Measurements from ENCODE around the gene CWF19L1. TPM values are rescaled to one million over a fixed set of nuclear protein-coding genes. Genes with fewer than 3 reads are reported as not detected.

Gene CWF19L1
- total RNA-seq, 1 experiment from 2014 or later = 17.9 TPM

DNA sequence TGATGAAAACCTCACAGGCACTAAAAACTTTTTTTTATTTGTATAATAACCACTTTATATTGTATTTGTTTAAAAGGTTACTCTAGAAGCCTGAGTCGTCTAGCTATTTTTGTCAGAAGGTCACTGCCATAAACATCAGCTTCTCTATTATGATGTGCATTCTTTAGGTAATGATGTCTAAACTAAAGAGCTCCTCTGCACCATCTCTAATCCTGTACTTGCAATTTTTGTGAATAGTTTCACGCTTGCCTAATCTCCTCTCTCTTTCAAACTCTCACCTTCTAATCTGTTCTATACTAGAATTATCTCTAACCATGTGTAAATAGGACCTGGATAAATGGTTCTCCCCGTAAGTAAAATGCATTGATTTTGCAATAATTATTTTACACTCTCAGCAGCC is 27.6 kb downstream of the CWF19L1 start:
- no peak for DNase-seq
- ChIA-PET CTCF (no interaction called here), POLR2A (ENCODE audit: unreplicated experiment) (interaction anchor here (0.7 kb wide), 1 partner anchor 76 kb away, joined by 3 read pairs; no protein-coding TSS in a partner anchor)
- Histone ChIP-seq H3K4me3 (no peak overlapping the region), H2AFZ (no peak overlapping the region), H3F3A (ENCODE audit: insufficient read depth, low read depth) (no peaks in the 10 kb centered on the region), H3K4me2 (no peak overlapping the region), H3K4me1 (replicated peaks; ENCODE audit: insufficient read depth) (no peaks in the 10 kb centered on the region), H3K9me2 (ENCODE audit: insufficient read depth) (no peaks in the 10 kb centered on the region), H3K27me3 (ENCODE audit: insufficient read depth, low read depth) (no peaks in the 10 kb centered on the region), H3K36me3 (ENCODE audit: low read depth) (peaks cover 4% of the 10 kb centered on the region; the same call in 1 of the 2 replicates), H3K79me2 (ENCODE audit: low read depth) (no peaks in the 10 kb centered on the region), H3K27ac (no peak overlapping the region), H4K20me1 (ENCODE audit: insufficient read depth) (no peaks in the 10 kb centered on the region), H3K9me3 (ENCODE audit: insufficient read depth, low read depth) (no peaks in the 10 kb centered on the region)
- TF ChIP-seq EZH2 (IDR thresholded peaks at IDR 0.05; ENCODE audit: low read depth) = no peak
- TF ChIP-seq, protein P1, sequence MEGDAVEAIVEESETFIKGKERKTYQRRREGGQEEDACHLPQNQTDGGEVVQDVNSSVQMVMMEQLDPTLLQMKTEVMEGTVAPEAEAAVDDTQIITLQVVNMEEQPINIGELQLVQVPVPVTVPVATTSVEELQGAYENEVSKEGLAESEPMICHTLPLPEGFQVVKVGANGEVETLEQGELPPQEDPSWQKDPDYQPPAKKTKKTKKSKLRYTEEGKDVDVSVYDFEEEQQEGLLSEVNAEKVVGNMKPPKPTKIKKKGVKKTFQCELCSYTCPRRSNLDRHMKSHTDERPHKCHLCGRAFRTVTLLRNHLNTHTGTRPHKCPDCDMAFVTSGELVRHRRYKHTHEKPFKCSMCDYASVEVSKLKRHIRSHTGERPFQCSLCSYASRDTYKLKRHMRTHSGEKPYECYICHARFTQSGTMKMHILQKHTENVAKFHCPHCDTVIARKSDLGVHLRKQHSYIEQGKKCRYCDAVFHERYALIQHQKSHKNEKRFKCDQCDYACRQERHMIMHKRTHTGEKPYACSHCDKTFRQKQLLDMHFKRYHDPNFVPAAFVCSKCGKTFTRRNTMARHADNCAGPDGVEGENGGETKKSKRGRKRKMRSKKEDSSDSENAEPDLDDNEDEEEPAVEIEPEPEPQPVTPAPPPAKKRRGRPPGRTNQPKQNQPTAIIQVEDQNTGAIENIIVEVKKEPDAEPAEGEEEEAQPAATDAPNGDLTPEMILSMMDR (conservative IDR thresholded peaks at IDR 0.05) = no peak
- no TSS peak for BruUV-seq (replicated peaks)
- intact Hi-C loops (cut with micrococcal nuclease; ENCODE audit: unreplicated experiment) = no loop called here

DNA sequence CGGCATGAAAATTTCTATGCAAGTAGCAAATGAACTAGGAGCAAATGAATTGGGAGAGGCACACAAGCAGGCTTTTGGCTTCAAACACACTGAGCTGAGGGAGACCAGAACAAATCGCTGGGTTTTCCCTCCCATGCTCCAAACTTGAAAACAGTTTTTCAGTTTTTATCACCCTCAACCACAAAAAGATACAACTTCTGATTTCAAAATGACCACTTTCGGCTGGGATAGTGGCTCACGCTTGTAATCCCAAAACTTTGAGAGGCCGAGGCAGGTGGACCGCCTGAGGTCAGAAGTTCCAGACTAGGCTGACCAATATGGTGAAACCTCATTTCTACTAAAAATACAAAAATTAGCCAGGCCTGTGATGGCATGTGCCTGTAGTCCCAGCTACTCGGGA is 29.0 kb downstream of the CWF19L1 start:
- no peaks in the 10 kb centered on the region for H3K79me2 ChIP-seq (ENCODE audit: low read depth)
- H3K9me2 ChIP-seq (ENCODE audit: insufficient read depth) = no peaks in the 10 kb centered on the region
- H3K4me2 ChIP-seq = no peak overlapping the region
- H2AFZ ChIP-seq = no peak overlapping the region
- no peak overlapping the region for H3K27ac ChIP-seq
- CTCF ChIA-PET = no interaction called here
- no peak for DNase-seq
- H3K36me3 ChIP-seq (ENCODE audit: low read depth) = peaks cover 4% of the 10 kb centered on the region; the same call in 1 of the 2 replicates
- no peak overlapping the region for H3K4me3 ChIP-seq
- no peaks in the 10 kb centered on the region for H4K20me1 ChIP-seq (ENCODE audit: insufficient read depth)
- no peaks in the 10 kb centered on the region for H3K9me3 ChIP-seq (ENCODE audit: insufficient read depth, low read depth)
- no peaks in the 10 kb centered on the region for H3K4me1 ChIP-seq (replicated peaks; ENCODE audit: insufficient read depth)
- H3K27me3 ChIP-seq (ENCODE audit: insufficient read depth, low read depth) = no peaks in the 10 kb centered on the region
- TF ChIP-seq, protein P1 (conservative IDR thresholded peaks at IDR 0.05) = no peak
- TF ChIP-seq EZH2 (IDR thresholded peaks at IDR 0.05; ENCODE audit: low read depth) = no peak
- POLR2A ChIA-PET (ENCODE audit: unreplicated experiment) = no interaction called here
- no peaks in the 10 kb centered on the region for H3F3A ChIP-seq (ENCODE audit: insufficient read depth, low read depth)
- no TSS peak for BruUV-seq (replicated peaks)
- intact Hi-C loops (cut with micrococcal nuclease; ENCODE audit: unreplicated experiment) = no loop called here

DNA sequence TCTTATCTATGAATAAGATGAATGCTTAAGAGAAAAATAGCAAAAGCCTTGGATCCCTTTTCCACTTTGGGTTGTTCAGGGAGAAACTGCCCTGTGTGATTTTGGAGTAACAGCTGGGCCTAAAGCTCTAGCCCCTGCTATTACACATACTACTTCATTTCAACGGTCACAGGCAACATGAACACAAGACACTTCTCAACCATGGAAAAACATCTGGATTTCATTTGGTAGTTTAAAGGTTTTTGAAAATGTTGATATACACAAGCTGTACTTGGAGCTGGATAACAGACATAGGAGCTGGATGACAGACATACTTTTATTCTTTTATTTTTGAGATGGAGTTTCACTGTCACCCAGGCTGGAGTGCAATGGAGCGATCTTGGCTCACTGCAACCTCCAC is 35.3 kb downstream of the CWF19L1 start:
- Histone ChIP-seq H3K4me1 (replicated peaks; ENCODE audit: insufficient read depth) (0 out of 2 replicates have a peak, but pooled peaks cover 10% of the 10 kb centered on the region), H3K4me3 (no peak overlapping the region), H4K20me1 (ENCODE audit: insufficient read depth) (no peaks in the 10 kb centered on the region), H3K9me2 (ENCODE audit: insufficient read depth) (no peaks in the 10 kb centered on the region), H3K36me3 (ENCODE audit: low read depth) (peaks cover 4% of the 10 kb centered on the region; the same call in 1 of the 2 replicates), H3K27me3 (ENCODE audit: insufficient read depth, low read depth) (no peaks in the 10 kb centered on the region), H3K79me2 (ENCODE audit: low read depth) (peaks cover 21% of the 10 kb centered on the region), H3K27ac (no peak overlapping the region), H3K9me3 (ENCODE audit: insufficient read depth, low read depth) (no peaks in the 10 kb centered on the region), H3F3A (ENCODE audit: insufficient read depth, low read depth) (no peaks in the 10 kb centered on the region), H2AFZ (no peak overlapping the region), H3K4me2 (no peak overlapping the region)
- no TSS peak for BruUV-seq (replicated peaks)
- CTCF ChIA-PET = no interaction called here
- intact Hi-C loops (cut with micrococcal nuclease; ENCODE audit: unreplicated experiment) = no loop called here
- POLR2A ChIA-PET (ENCODE audit: unreplicated experiment) = interaction anchor here (0.8 kb wide), 1 partner anchor 142 kb away, joined by 6 read pairs; no protein-coding TSS in a partner anchor
- DNase-seq = no peak
- no peak for TF ChIP-seq EZH2 (IDR thresholded peaks at IDR 0.05; ENCODE audit: low read depth)
- TF ChIP-seq, protein P1 (conservative IDR thresholded peaks at IDR 0.05) = no peak
